Left ventricle myocardium inferior (tissue), 1 donor: ENCODE results near the gene SMYD3. TPM values are rescaled to one million over a fixed set of nuclear protein-coding genes. Genes with fewer than 3 reads are reported as not detected.

Experiments
- DNase-seq: peaks from one replicate; pipeline ENCODE4 v3.0.0-alpha.2; 2020
- H3K27ac ChIP-seq: fragments of 200-600 bp; replicated peaks from 2 replicates; pipeline ENCODE4 v1.8.0; 2021
- H3K27me3 ChIP-seq: fragments of 200-600 bp; 2 replicates; pipeline ENCODE4 v1.8.0; 2021; ENCODE audit warnings: low read depth
- H3K36me3 ChIP-seq: fragments of 200-600 bp; 2 replicates; pipeline ENCODE4 v1.8.0; 2021
- H3K4me1 ChIP-seq: fragments of 200-600 bp; 2 replicates; pipeline ENCODE4 v1.8.0; 2021
- H3K4me3 ChIP-seq: fragments of 200-600 bp; 2 replicates; pipeline ENCODE4 v1.8.0; 2021; ENCODE audit warnings: mild to moderate bottlenecking, moderate library complexity
- H3K9me3 ChIP-seq: fragments of 200-600 bp; replicated peaks from 2 replicates; pipeline ENCODE4 v1.8.0; 2021
- intact Hi-C: fragments of 100-400 bp; cut with micrococcal nuclease; formaldehyde crosslinking; loops from one replicate; pipeline ENCODE4 v1.11.0; 2022
- total RNA-seq: library from RNA; stranded (reverse); fragmentation: NEBNext Ultra II Directional; extraction: Animal tissue kit (Norgen Biotek cat#: 25700); gene quantifications from one replicate; pipeline ENCODE4 v1.2.1, GENCODE V29; 2021
- TF ChIP-seq, protein P1 (sequence below): fragments of 200-600 bp; IDR thresholded peaks from 2 replicates; pipeline ENCODE4 v1.8.0; 2021; ENCODE audit warnings: antibody characterized with exemption, mild to moderate bottlenecking, borderline replicate concordance
- donor health status: DM: no; HTN: yes; CAD: no; lungs with severe emphysema.

The SMYD3 gene
- total RNA-seq, 1 donor from 2014 or later = 9.9 TPM

DNA sequence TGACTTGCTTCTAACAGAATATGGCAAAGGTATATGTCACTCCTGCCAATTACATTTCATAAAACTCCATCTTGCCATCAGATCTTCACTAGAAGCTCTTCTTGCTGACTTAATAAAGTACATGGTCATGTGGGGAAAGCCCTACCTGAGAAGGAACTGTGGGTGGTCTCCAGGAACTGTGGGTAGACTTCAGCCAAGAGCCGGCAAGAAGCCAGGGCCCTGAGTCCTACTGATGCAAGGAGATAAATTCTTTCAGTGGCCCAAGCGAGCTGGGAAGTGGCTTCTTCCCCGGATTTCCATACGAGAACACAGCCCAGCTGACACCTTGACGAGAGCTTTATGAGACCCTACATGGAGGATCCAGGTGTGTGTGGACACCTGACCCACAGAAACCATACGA is 228.7 kb downstream of the SMYD3 start:
- no peak overlapping the region for H3K4me3 ChIP-seq
- TF ChIP-seq, protein P1, sequence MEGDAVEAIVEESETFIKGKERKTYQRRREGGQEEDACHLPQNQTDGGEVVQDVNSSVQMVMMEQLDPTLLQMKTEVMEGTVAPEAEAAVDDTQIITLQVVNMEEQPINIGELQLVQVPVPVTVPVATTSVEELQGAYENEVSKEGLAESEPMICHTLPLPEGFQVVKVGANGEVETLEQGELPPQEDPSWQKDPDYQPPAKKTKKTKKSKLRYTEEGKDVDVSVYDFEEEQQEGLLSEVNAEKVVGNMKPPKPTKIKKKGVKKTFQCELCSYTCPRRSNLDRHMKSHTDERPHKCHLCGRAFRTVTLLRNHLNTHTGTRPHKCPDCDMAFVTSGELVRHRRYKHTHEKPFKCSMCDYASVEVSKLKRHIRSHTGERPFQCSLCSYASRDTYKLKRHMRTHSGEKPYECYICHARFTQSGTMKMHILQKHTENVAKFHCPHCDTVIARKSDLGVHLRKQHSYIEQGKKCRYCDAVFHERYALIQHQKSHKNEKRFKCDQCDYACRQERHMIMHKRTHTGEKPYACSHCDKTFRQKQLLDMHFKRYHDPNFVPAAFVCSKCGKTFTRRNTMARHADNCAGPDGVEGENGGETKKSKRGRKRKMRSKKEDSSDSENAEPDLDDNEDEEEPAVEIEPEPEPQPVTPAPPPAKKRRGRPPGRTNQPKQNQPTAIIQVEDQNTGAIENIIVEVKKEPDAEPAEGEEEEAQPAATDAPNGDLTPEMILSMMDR = no peak
- no peak for DNase-seq
- no peaks in the 10 kb centered on the region for H3K4me1 ChIP-seq
- no peaks in the 10 kb centered on the region for H3K9me3 ChIP-seq
- H3K27ac ChIP-seq = no peak overlapping the region
- H3K27me3 ChIP-seq = no peaks in the 10 kb centered on the region
- no peaks in the 10 kb centered on the region for H3K36me3 ChIP-seq
- intact Hi-C loops = no loop called here

GRCh38 chr1:246275036-246275435 is 232.0 kb downstream of the SMYD3 start:
- TF ChIP-seq, protein P1 = no peak
- Histone ChIP-seq H3K36me3 (no peaks in the 10 kb centered on the region), H3K27ac (no peak overlapping the region), H3K4me1 (no peaks in the 10 kb centered on the region), H3K27me3 (no peaks in the 10 kb centered on the region), H3K9me3 (no peaks in the 10 kb centered on the region), H3K4me3 (no peak overlapping the region)
- intact Hi-C loops = no loop called here
- DNase-seq = no peak

DNA sequence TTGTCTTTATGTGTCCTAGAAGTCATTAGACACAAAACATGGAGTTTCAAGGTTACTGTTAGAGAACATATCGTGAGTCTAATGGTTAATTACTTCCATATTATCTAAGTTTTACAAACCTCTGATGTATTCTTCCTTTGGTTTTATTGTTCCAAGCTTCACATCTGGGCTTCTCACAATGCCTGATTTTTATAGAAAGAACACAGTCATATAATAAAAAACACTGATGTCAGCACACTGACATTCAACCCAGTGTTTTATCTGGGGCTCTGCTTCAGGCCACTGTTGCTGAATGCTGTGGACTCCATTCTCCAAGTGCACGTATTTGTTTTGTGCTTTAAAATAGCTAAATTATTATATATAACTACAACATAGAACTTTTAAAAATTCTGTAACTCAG is 232.9 kb downstream of the SMYD3 start:
- H3K27ac ChIP-seq = no peak overlapping the region
- no peaks in the 10 kb centered on the region for H3K27me3 ChIP-seq
- no peaks in the 10 kb centered on the region for H3K36me3 ChIP-seq
- TF ChIP-seq, protein P1 = no peak
- H3K4me3 ChIP-seq = no peak overlapping the region
- H3K4me1 ChIP-seq = no peaks in the 10 kb centered on the region
- intact Hi-C loops = no loop called here
- H3K9me3 ChIP-seq = no peaks in the 10 kb centered on the region
- no peak for DNase-seq

DNA sequence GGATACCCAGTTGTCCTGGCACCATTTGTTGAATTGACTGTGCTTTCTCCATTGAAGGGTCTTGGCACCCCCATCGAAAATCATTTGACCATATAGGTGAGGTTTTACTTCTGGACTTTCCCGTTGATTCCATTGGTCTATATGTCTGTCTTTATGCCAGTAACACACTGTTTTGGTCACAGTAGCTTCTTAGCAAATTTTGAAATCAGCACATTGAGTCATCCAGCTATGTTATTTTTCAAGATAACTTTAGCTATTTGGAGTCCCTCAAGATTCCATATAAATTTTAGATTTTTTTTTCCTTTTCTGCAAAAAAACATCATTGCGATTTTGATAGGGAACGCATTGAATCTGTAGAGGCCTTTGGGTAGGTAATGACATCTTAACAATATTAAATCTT is 235.6 kb downstream of the SMYD3 start:
- no peak overlapping the region for H3K4me3 ChIP-seq
- no peak overlapping the region for H3K27ac ChIP-seq
- no peaks in the 10 kb centered on the region for H3K9me3 ChIP-seq
- H3K4me1 ChIP-seq = no peaks in the 10 kb centered on the region
- TF ChIP-seq, protein P1 = no peak
- H3K36me3 ChIP-seq = no peaks in the 10 kb centered on the region
- intact Hi-C loops = no loop called here
- no peaks in the 10 kb centered on the region for H3K27me3 ChIP-seq
- no peak for DNase-seq

- Histone ChIP-seq H3K27me3 (no peaks in the 10 kb centered on the region), H3K4me3 (no peak overlapping the region), H3K9me3 (no peaks in the 10 kb centered on the region), H3K36me3 (no peaks in the 10 kb centered on the region), H3K27ac (no peak overlapping the region), H3K4me1 (no peaks in the 10 kb centered on the region)
- no peak for DNase-seq
- intact Hi-C loops = no loop called here
- TF ChIP-seq, protein P1 = no peak
Measured at GRCh38 chr1:246270236-246270635, 236.8 kb downstream of the SMYD3 start.

GRCh38 chr1:246269466-246269865 is 237.6 kb downstream of the SMYD3 start:
- Histone ChIP-seq H3K27ac (no peak overlapping the region), H3K4me1 (no peaks in the 10 kb centered on the region), H3K4me3 (no peak overlapping the region), H3K9me3 (no peaks in the 10 kb centered on the region), H3K36me3 (no peaks in the 10 kb centered on the region), H3K27me3 (no peaks in the 10 kb centered on the region)
- TF ChIP-seq, protein P1 = no peak
- intact Hi-C loops = no loop called here
- DNase-seq = no peak
